Measurements from ENCODE around the gene SPNS3. TPM values are rescaled to one million over a fixed set of nuclear protein-coding genes. Genes with fewer than 3 reads are reported as not detected.

SPNS3 gene
- total RNA-seq, 1 experiment from 2014 or later = not detected

DNA sequence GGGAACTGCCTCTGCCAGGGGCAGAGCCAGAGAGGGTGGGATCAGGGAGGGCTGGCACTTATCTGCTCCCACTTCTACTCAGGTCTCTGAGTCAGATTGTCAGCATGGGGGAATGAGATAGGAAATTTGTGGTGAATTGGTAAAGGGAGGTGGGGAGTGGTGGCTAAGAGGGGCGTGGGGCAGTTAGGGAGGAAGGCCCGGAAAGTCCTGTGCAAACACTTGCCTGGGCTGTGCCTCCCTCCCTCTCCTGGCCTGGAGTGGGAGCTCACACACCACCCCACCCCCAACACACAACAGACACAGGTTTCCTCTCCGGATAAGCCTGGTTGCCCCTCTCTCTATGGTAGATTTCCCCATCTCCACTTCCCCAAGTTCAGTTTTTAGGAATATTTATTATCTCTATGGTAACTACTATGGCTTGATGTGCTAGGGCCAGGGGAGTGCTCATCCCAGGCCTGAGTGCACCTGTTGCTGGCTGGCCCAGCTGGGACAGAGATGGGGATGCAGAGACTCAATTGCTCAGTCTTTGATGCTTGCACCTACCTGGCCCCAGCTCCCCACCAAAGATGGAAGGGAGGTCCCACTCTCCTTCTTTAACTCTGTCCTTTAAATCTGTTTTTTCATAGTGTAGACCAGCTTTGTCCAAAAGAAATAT lies 67.7 kb downstream of the SPNS3 start:
- intact Hi-C loops (cut with micrococcal nuclease; ENCODE audit: unreplicated experiment) = no loop called here
- no peaks in the 10 kb centered on the region for H3K36me3 Mint-ChIP-seq (ENCODE audit: insufficient read depth, unreplicated experiment)
- no peak overlapping the region for H3K4me3 ChIP-seq (ENCODE audit: low read depth, low read length)
- no peak overlapping the region for H3K27ac Mint-ChIP-seq (ENCODE audit: unreplicated experiment)
- H3K9me3 ChIP-seq = no peaks in the 10 kb centered on the region
- no TSS peak for BruUV-seq (replicated peaks)
- H3K27me3 Mint-ChIP-seq (ENCODE audit: insufficient read depth, unreplicated experiment) = peaks cover 3% of the 10 kb centered on the region
- no peak overlapping the region for H3K4me3 Mint-ChIP-seq (ENCODE audit: unreplicated experiment)
- no peaks in the 10 kb centered on the region for H3K36me3 ChIP-seq (ENCODE audit: control insufficient read depth, insufficient read depth, low read length)
- H3K4me1 Mint-ChIP-seq (ENCODE audit: low read depth, unreplicated experiment) = peaks cover 5% of the 10 kb centered on the region
- H3K27me3 ChIP-seq (replicated peaks; ENCODE audit: control insufficient read depth, insufficient read depth, low read length) = no peaks in the 10 kb centered on the region
- DNase-seq = no peak
- CTCF ChIA-PET = no interaction called here
- POLR2A ChIA-PET = no interaction called here
- TF ChIP-seq, protein P1, sequence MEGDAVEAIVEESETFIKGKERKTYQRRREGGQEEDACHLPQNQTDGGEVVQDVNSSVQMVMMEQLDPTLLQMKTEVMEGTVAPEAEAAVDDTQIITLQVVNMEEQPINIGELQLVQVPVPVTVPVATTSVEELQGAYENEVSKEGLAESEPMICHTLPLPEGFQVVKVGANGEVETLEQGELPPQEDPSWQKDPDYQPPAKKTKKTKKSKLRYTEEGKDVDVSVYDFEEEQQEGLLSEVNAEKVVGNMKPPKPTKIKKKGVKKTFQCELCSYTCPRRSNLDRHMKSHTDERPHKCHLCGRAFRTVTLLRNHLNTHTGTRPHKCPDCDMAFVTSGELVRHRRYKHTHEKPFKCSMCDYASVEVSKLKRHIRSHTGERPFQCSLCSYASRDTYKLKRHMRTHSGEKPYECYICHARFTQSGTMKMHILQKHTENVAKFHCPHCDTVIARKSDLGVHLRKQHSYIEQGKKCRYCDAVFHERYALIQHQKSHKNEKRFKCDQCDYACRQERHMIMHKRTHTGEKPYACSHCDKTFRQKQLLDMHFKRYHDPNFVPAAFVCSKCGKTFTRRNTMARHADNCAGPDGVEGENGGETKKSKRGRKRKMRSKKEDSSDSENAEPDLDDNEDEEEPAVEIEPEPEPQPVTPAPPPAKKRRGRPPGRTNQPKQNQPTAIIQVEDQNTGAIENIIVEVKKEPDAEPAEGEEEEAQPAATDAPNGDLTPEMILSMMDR (IDR thresholded peaks at IDR 0.05; ENCODE audit: insufficient read depth in 1 of 2, low read depth in 1 of 2, low read length in 1 of 2, severe bottlenecking in 1 of 2, unreplicated experiment in 1 of 2) = no peak
- H3K4me1 ChIP-seq = no peaks in the 10 kb centered on the region
- H3K9me3 Mint-ChIP-seq (ENCODE audit: unreplicated experiment) = no peaks in the 10 kb centered on the region

DNA sequence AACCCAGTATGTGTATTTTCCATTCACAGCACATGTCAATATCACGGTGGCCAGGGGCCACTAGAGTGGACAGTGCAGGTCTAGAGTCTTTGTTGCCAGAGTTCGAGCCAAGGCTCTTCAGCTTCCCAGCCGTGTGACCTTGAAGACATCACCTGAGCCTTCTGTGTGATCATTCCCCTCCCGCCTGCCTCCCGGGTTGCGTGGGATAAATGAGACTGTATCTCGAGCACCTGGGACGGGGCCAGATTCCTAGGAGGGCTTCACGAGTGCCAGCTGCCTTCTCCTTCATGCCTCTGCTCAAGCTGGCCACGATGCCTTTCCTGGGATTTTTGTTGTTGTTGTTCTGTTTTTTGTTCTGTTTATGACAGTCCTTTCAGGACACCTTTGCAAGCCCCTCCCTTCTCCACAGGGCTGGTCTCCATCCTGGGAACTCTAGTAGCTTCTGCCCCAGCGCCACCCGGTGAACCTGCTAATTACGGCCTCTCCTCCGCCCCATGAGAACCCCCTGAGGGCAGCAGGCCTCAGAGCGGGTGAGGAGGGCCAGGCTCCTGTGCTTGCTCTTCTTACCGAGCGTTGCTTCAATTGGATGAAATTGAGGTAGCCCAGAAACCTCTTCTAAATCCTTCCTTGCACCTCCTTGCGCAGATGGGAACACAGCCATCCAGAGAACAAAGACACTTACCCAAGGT lies 68.9 kb downstream of the SPNS3 start:
- DNase-seq = no peak
- no peaks in the 10 kb centered on the region for H3K36me3 ChIP-seq (ENCODE audit: control insufficient read depth, insufficient read depth, low read length)
- ChIA-PET CTCF (no interaction called here), POLR2A (no interaction called here)
- H3K9me3 Mint-ChIP-seq (ENCODE audit: unreplicated experiment) = no peaks in the 10 kb centered on the region
- no peaks in the 10 kb centered on the region for H3K4me1 ChIP-seq
- TF ChIP-seq, protein P1 (IDR thresholded peaks at IDR 0.05; ENCODE audit: insufficient read depth in 1 of 2, low read depth in 1 of 2, low read length in 1 of 2, severe bottlenecking in 1 of 2, unreplicated experiment in 1 of 2) = no peak
- H3K4me1 Mint-ChIP-seq (ENCODE audit: low read depth, unreplicated experiment) = peaks cover 5% of the 10 kb centered on the region
- intact Hi-C loops (cut with micrococcal nuclease; ENCODE audit: unreplicated experiment) = no loop called here
- no TSS peak for BruUV-seq (replicated peaks)
- H3K9me3 ChIP-seq = no peaks in the 10 kb centered on the region
- H3K27me3 Mint-ChIP-seq (ENCODE audit: insufficient read depth, unreplicated experiment) = peaks cover 3% of the 10 kb centered on the region
- no peaks in the 10 kb centered on the region for H3K27me3 ChIP-seq (replicated peaks; ENCODE audit: control insufficient read depth, insufficient read depth, low read length)
- no peak overlapping the region for H3K27ac Mint-ChIP-seq (ENCODE audit: unreplicated experiment)
- H3K4me3 ChIP-seq (ENCODE audit: low read depth, low read length) = no peak overlapping the region
- H3K36me3 Mint-ChIP-seq (ENCODE audit: insufficient read depth, unreplicated experiment) = no peaks in the 10 kb centered on the region
- H3K4me3 Mint-ChIP-seq (ENCODE audit: unreplicated experiment) = no peak overlapping the region

DNA sequence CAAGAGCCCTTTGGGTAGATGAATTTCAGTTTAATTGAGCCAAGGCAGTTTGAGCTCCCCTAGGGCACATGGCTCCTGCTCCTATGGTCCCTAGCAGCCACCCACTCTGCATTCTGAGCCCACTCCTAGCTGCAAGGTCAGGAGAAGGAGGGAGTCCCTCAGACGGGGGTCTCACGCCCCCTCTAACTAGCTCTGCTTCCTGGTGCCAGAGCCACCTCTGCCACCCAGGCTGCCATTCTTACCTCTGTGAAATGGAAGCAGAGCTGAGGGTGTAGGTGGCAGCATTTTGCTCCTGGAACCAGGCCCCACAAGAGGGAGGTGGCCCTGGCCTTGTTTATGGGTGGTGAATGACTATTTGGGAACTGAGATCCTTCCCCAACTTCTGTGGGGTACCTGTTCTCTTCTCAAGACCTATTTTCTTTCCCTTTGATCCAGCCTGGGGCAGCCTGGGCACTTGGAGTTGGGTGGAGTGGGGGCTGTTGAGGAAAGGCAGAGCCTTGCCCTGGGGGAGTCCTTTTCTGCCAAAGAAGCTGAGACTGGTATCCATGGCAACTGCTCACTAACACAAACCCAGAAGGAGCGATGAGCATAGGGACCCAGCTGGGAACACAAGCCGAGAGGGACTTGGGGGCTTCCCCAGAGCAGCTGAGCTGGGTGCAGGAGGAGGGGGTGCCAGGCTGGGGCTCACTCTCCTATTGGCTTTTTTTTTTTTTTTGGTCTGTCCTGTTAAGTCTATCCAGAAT lies 69.7 kb downstream of the SPNS3 start:
- Mint-ChIP-seq H3K4me3 (ENCODE audit: unreplicated experiment) (no peak overlapping the region), H3K4me1 (ENCODE audit: low read depth, unreplicated experiment) (peaks cover 5% of the 10 kb centered on the region), H3K36me3 (ENCODE audit: insufficient read depth, unreplicated experiment) (no peaks in the 10 kb centered on the region), H3K27ac (ENCODE audit: unreplicated experiment) (no peak overlapping the region), H3K9me3 (ENCODE audit: unreplicated experiment) (no peaks in the 10 kb centered on the region), H3K27me3 (ENCODE audit: insufficient read depth, unreplicated experiment) (peaks cover 3% of the 10 kb centered on the region)
- TF ChIP-seq, protein P1 (IDR thresholded peaks at IDR 0.05; ENCODE audit: insufficient read depth in 1 of 2, low read depth in 1 of 2, low read length in 1 of 2, severe bottlenecking in 1 of 2, unreplicated experiment in 1 of 2) = no peak
- Histone ChIP-seq H3K36me3 (ENCODE audit: control insufficient read depth, insufficient read depth, low read length) (no peaks in the 10 kb centered on the region), H3K4me3 (ENCODE audit: low read depth, low read length) (no peak overlapping the region), H3K27me3 (replicated peaks; ENCODE audit: control insufficient read depth, insufficient read depth, low read length) (no peaks in the 10 kb centered on the region), H3K4me1 (no peaks in the 10 kb centered on the region), H3K9me3 (no peaks in the 10 kb centered on the region)
- POLR2A ChIA-PET = no interaction called here
- CTCF ChIA-PET = no interaction called here
- no TSS peak for BruUV-seq (replicated peaks)
- intact Hi-C loops (cut with micrococcal nuclease; ENCODE audit: unreplicated experiment) = no loop called here
- no peak for DNase-seq

Measured in Caco-2 (cell line).